ENCODE data around the gene RGS3.
A peak's percentile ranks its signal among the peaks of the same experiment; 100 is the strongest.
"Not testable (repeated sequence)": the region's sequence is repeated elsewhere in the genome, so short reads cannot be mapped to it uniquely, and the experiment has no call there.

Gene RGS3

DNA sequence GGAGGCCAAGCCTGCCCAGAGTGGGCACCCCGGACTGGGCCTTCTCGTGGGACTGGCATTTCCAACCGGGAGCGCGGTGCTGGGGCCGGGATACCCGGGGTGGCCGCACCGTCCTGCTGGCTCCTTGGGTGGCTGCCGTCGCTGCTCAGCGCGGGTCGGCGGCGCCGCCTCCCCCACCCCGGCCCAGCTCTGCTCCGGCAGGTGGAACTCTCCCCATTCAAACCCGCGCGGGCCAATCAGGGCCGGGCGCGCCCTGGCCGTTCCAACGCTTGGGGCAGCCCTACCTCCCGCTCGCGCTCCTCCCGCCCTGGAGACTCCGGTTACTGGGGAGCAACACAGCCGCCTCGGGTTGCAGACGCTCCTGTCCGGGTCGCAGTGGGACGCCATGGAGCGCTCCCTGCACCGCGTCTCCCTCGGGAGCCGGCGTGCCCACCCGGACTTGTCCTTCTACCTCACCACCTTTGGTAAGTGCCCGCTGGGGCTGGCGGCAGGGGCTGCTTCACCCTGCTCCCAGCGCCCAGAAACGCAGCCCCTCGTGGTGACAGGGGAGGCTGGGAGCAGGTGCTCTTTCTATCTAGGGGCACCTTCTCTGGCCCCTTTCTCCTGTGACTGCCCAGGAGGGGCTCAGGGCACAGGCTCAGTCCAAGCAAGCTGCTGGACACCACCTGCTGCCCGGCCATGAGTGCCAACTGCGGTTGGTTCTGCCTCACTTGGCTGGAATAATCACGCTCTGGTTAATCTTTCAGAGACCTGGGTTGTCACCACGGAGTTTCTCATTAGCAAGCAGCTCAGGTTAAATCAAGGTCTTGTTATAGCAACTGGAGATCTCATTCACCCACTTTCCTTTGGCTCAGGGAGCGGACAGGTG is at the start of gene RGS3:
RGS3 (plus strand) TSS at position 310 of the 868 bp plus-strand sequence; CDS start at position 386, 76 bp downstream.
- H3K9me3 Mint-ChIP-seq, result peaks cover 2% of the 10 kb centered on the region
- CTCF ChIA-PET, result interaction anchor here (1.8 kb wide), 1 partner anchor 17 kb away, joined by 5 read pairs; no protein-coding TSS in a partner anchor
- H3K27me3 Mint-ChIP-seq, result peaks cover 5% of the 10 kb centered on the region
- H3K4me3 Mint-ChIP-seq, result no peak within 1 kb of the TSS
- H3K27ac Mint-ChIP-seq, result no peak within 1 kb of the TSS
- no peaks in the 10 kb centered on the region for H3K36me3 Mint-ChIP-seq
- DNase-seq, result no peak
- H3K4me1 Mint-ChIP-seq, result no peaks in the 10 kb centered on the region

DNA sequence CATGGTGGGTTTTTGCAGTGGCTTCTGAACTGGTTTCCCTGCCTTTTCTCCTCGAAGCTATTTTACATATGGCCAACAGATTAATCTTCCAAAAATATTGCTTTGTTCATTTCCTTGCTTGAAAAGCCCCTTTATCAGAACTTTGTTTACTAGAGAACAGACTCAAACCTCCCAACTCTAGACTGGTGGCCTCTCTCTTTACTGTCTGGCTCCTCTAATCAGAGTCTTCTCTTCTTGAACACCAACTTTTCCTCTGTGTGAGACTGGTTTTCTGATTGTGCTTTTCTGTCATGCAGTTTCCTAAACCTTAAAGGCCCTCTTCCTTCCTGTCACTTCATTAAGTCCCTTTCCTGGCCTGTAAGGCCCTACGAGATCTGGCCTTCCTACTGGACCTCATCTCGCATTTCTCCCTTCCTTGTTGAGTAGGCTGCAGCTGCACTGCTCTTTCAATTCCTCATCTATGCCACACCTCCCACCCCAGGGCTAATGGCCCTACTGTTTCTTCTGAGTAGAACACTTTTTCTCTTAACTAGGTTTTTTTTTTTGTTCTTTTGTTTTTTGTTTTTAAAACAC is 47.3 kb upstream of the RGS3 start:
- no peaks in the 10 kb centered on the region for H3K9me3 Mint-ChIP-seq
- no peak overlapping the region for H3K27ac Mint-ChIP-seq
- no peaks in the 10 kb centered on the region for H3K36me3 Mint-ChIP-seq
- DNase-seq, result no peak
- no peak overlapping the region for H3K4me3 Mint-ChIP-seq
- no peaks in the 10 kb centered on the region for H3K27me3 Mint-ChIP-seq
- H3K4me1 Mint-ChIP-seq, result peaks cover 5% of the 10 kb centered on the region
- CTCF ChIA-PET, result interaction anchor here (1.0 kb wide), 1 partner anchor 107 kb away, joined by 3 read pairs; no protein-coding TSS in a partner anchor

DNA sequence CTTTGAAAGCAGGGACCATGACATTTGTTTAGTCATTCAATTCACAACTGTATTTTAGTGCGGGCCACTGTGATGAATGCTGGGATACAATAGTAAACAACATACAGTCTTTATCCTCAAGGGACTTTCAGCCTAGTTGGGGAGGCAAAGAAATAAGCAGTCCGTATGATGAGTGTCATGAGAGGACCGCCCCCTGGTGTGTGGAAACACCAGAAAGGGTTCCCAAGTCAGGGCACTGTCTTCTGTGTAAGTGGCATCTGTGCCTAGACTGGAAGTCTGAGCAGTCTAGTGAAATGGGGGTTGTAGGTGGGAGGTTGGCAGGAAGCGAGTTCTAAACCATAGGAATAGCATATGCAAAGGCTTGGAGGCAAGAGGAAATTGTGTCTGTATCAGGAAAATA is 46.2 kb upstream of the RGS3 start:
- no peaks in the 10 kb centered on the region for H3K36me3 Mint-ChIP-seq
- no peaks in the 10 kb centered on the region for H3K27me3 Mint-ChIP-seq
- no peak overlapping the region for H3K27ac Mint-ChIP-seq
- H3K4me1 Mint-ChIP-seq, result no peaks in the 10 kb centered on the region
- CTCF ChIA-PET, result no interaction called here
- H3K9me3 Mint-ChIP-seq, result no peaks in the 10 kb centered on the region
- no peak for DNase-seq
- no peak overlapping the region for H3K4me3 Mint-ChIP-seq

DNA sequence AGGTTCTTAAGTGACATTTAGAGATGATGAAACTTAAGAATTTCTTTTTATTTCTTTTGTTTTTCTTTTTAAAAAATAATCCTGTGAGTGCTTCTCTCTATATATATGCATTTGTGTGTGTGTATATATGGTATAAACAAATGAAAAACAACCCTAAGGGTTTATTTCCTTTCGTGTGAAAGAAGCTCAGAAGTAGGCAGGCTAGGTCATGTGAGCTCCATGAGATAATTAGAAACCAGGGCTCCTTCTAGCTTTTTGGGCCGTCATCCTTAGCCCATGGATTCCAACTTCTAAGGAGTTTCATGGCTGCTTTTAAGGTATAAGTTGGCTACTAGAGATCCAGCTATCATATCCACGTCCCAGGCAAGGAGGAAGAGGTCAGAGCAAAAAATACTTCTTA is 41.8 kb upstream of the RGS3 start:
- H3K36me3 Mint-ChIP-seq, result no peaks in the 10 kb centered on the region
- H3K27ac Mint-ChIP-seq, result no peak overlapping the region
- H3K9me3 Mint-ChIP-seq, result no peaks in the 10 kb centered on the region
- no peak overlapping the region for H3K4me3 Mint-ChIP-seq
- DNase-seq, result no peak
- CTCF ChIA-PET, result interaction anchor here (1.1 kb wide), 1 partner anchor 237 kb away, joined by 4 read pairs; no protein-coding TSS in a partner anchor
- H3K27me3 Mint-ChIP-seq, result peaks cover 30% of the 10 kb centered on the region
- no peaks in the 10 kb centered on the region for H3K4me1 Mint-ChIP-seq

DNA sequence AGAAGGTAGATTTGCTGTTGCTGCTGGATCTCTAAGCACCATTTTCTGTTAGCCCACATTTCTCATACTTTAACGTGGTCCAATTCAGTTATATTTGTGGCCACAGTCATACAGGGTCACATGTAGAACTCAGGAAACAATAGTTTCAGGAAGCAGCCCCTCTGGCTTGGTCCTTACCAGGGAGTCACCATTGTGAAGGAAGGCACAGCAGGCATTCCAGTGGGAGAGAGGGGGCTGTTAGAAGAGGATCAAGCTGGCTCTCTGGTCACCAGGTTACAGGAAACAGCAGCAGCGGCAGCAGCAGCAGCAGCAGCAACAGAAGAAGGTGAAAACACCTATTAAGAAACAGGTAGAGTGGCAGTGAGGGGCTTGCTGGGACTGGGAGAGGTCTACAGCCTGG is 38.5 kb upstream of the RGS3 start:
- H3K36me3 Mint-ChIP-seq, result no peaks in the 10 kb centered on the region
- no peaks in the 10 kb centered on the region for H3K9me3 Mint-ChIP-seq
- H3K27me3 Mint-ChIP-seq, result peaks cover 30% of the 10 kb centered on the region
- H3K27ac Mint-ChIP-seq, result no peak overlapping the region
- no peak overlapping the region for H3K4me3 Mint-ChIP-seq
- no peak for DNase-seq
- no peaks in the 10 kb centered on the region for H3K4me1 Mint-ChIP-seq
- CTCF ChIA-PET, result no interaction called here

DNA sequence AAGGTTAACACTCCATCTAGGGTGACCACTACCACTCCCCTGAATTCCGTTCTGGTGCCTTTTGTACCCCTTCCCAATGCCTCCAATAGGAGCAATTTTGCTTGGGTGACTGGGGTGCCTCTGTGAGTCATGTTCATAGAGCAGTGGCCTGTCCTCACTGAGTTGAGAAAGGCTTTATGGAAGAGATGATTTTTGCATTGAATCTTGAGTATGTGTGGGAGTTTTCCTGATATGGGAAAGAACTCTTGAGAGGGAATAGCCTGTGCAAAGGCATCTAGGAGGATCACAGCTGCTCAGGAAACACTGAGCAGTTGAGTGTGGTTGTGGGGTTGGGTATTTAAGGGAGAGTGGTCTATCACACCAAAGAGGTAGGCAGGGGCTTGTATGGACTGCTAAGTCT is 36.8 kb upstream of the RGS3 start:
- H3K27ac Mint-ChIP-seq, result no peak overlapping the region
- peaks cover 34% of the 10 kb centered on the region for H3K27me3 Mint-ChIP-seq
- H3K4me1 Mint-ChIP-seq, result no peaks in the 10 kb centered on the region
- no peak for DNase-seq
- CTCF ChIA-PET, result interaction anchor here (1.1 to 2.2 kb wide), 2 partner anchors 229 to 231 kb away, joined by 3 to 7 read pairs; no protein-coding TSS in a partner anchor
- no peak overlapping the region for H3K4me3 Mint-ChIP-seq
- H3K36me3 Mint-ChIP-seq, result no peaks in the 10 kb centered on the region
- no peaks in the 10 kb centered on the region for H3K9me3 Mint-ChIP-seq

DNA sequence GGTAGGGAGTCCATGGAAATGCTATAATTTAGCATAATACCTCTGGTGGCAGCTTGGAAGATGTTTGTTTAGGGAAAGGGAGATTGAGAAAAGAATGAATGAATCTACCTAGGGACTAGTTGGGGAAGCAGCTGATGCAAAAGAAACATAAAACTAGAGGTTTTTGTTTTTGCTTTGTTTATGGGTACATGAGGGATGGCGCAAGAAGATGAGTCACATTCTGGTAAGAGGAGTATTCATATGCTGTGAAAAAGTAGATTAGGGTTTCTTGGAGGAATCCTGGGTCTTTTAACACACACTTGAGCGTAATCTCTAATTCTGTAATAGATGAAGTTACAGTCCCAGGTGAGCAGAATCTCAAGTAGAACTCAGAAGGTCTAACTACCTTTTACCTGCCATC is 35.9 kb upstream of the RGS3 start:
- no peak for DNase-seq
- Mint-ChIP-seq H3K4me1 (no peaks in the 10 kb centered on the region), H3K27me3 (peaks cover 34% of the 10 kb centered on the region), H3K27ac (no peak overlapping the region), H3K36me3 (no peaks in the 10 kb centered on the region), H3K4me3 (no peak overlapping the region), H3K9me3 (no peaks in the 10 kb centered on the region)
- CTCF ChIA-PET, result interaction anchor here (1.0 to 2.2 kb wide), 2 partner anchors 162 to 228 kb away, joined by 3 to 7 read pairs; no protein-coding TSS in a partner anchor

DNA sequence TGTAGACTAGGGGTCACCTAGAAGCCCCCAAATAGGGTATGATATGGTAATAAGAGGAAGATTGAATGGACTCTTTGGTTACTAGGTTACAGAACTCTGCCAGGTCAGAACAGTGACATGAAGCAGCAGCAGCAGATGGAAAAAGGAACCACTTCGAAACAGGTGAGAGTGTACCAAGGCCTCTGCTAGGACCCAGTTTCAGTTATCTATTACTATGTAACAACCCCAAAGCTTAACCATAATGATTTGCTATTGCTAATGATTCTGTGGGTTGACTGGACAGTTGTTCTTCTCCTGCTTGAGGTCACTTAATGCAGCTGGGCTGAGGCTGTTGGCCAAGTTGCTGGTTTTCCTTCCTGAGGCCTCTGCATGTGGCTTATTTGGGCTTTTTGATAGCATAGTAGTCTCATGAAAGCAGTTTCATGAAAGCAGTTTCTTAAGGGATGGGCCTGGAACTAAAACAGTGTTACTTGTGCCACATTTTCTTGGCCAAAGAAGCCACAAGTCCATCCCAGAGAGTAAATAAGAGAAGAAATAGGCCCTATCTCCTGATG is 35.4 kb upstream of the RGS3 start:
- Mint-ChIP-seq H3K4me1 (no peaks in the 10 kb centered on the region), H3K27ac (no peak overlapping the region), H3K4me3 (no peak overlapping the region), H3K36me3 (no peaks in the 10 kb centered on the region), H3K9me3 (no peaks in the 10 kb centered on the region), H3K27me3 (peaks cover 30% of the 10 kb centered on the region)
- DNase-seq, result no peak
- CTCF ChIA-PET, result interaction anchor here (1.0 to 2.2 kb wide), 2 partner anchors 161 to 228 kb away, joined by 3 to 7 read pairs; no protein-coding TSS in a partner anchor

DNA sequence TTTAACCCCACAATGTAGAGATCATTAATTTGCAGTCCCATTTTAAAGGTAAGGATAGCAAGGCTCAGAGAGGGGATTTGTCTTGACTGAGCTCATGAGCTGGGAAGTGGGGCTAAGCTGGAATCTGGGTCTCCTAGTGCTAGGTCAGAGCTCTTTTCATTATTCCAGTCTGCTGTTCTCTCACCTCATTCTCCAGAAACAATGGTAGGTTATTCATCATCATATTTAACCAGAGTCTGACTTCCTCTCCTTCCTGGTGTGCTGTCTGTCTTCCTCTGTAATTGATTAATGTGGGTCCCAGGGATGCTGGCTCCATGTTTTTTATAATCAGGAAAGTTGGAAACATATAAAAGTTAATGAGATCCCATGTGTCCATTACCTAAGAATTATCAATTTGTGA is 32.3 kb upstream of the RGS3 start:
- peaks cover 14% of the 10 kb centered on the region for H3K27me3 Mint-ChIP-seq
- H3K4me1 Mint-ChIP-seq, result no peaks in the 10 kb centered on the region
- H3K4me3 Mint-ChIP-seq, result no peak overlapping the region
- CTCF ChIA-PET, result no interaction called here
- H3K9me3 Mint-ChIP-seq, result no peaks in the 10 kb centered on the region
- no peak overlapping the region for H3K27ac Mint-ChIP-seq
- no peaks in the 10 kb centered on the region for H3K36me3 Mint-ChIP-seq
- DNase-seq, result no peak

DNA sequence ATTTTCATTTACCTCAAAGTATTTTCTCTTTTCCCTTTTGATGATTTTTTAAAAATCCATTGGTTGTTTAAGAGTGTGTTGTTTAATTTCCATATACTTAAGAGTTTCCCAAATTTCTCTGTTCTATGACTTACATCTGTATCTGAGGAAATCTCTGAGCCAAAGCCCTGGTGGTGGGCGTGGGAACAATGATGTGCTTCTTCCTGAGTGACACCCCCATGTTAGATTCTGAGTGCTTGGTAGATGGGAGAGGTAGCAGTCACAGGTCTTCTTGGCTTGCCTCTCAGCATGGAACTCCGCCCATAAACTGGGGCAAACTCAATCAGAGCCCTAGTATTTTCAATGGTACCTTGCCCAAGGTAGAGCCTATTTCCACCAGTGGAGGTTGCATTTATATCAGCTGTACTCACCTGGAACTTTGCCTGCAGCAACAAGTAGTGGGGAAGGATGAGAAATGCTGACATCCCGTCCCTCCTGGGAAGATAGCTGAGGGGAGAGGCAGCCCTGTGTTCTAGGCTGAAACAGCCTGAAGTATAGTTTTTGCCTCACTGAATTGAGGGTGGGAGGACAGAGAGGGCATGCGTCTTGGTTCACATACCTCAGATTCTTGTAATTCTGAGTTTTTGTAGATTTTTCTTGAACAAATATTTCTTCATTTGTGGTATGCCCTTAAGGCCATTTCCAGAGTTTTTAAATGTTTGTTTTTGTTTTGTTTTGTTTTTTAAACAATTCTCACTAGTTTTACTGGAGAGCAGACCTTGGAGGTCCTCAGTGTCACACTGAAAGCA is 26.6 kb upstream of the RGS3 start:
- DNase-seq, result no peak
- H3K4me1 Mint-ChIP-seq, result no peaks in the 10 kb centered on the region
- H3K27me3 Mint-ChIP-seq, result peaks cover 15% of the 10 kb centered on the region
- CTCF ChIA-PET, result interaction anchor here (0.7 kb wide), 1 partner anchor 22 kb away, joined by 3 read pairs; no protein-coding TSS in a partner anchor
- peaks cover 3% of the 10 kb centered on the region for H3K9me3 Mint-ChIP-seq
- no peak overlapping the region for H3K4me3 Mint-ChIP-seq
- H3K36me3 Mint-ChIP-seq, result no peaks in the 10 kb centered on the region
- no peak overlapping the region for H3K27ac Mint-ChIP-seq

DNA sequence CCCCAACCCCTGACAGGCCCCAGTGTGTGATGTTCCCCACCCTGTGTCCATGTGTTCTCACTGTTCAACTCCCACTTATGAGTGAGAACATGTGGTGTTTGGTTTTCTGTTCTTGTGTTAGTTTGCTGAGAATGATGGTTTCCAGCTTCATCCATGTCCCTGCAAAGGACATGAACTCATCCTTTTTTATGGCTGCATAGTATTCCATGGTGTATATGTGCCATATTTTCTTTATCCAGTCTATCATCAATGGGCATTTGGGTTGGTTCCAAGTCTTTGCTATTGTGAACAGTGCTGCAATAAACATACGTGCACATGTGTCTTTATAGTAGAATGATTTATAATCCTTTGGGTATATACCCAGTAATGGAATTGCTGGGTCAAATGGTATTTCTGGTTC is 25.8 kb upstream of the RGS3 start:
- CTCF ChIA-PET, H3K4me3 Mint-ChIP-seq, H3K36me3 Mint-ChIP-seq, H3K4me1 Mint-ChIP-seq, H3K9me3 Mint-ChIP-seq, DNase-seq, H3K27ac Mint-ChIP-seq: not testable (repeated sequence)
- H3K27me3 Mint-ChIP-seq, result peaks cover 15% of the 10 kb centered on the region

DNA sequence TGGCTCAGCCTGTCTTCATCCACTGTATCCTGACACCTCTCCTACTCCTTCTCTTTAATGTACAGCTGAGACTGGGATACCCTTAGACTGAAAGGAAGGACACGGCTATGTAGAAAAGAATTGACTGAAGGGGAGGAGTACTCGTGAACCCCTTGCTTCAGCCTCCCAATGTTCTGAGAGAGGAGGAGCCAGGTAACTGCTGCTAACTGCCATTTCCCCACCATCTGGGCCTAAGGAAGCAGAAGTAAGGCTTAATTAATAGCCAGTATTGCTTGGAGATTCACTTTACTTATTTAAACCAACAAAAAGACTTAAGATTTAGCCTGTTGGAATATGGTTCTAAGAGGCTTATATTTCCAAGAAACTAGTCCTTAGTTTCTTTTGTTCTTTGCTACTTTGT is 18.8 kb upstream of the RGS3 start:
- CTCF ChIA-PET, result interaction anchor here (4.9 to 9.9 kb wide), 3 partner anchors 138 to 211 kb away, joined by 39 to 162 read pairs (median 153); no protein-coding TSS in a partner anchor
- Mint-ChIP-seq H3K27ac (no peak overlapping the region), H3K36me3 (no peaks in the 10 kb centered on the region), H3K9me3 (no peaks in the 10 kb centered on the region), H3K4me1 (peaks cover 3% of the 10 kb centered on the region), H3K27me3 (no peaks in the 10 kb centered on the region), H3K4me3 (no peak overlapping the region)
- no peak for DNase-seq

DNA sequence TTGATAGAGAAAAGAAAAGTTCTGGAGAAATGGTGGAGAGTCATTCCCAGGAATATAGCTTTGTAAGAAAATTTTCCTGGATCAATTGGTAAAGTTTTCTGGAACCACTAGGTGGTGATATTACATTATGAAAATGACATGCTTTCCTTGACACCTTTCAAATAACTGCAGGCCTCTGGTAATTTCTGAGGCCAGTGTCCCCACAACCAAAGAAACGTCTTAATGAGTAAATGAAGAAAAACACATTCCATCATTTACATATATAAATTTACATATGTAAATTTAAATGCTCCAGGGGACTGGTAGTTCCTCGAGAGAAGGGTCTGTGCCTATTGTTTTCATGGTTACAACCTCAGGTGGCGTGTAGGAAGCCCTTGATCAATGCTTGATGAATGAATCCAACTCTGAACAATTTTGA is 17.2 kb upstream of the RGS3 start:
- Mint-ChIP-seq H3K36me3 (no peaks in the 10 kb centered on the region), H3K27me3 (no peaks in the 10 kb centered on the region), H3K27ac (no peak overlapping the region), H3K9me3 (no peaks in the 10 kb centered on the region), H3K4me1 (peaks cover 3% of the 10 kb centered on the region), H3K4me3 (no peak overlapping the region)
- CTCF ChIA-PET, result interaction anchor here (1.1 to 9.9 kb wide), 15 partner anchors 8 to 215 kb away, joined by 3 to 162 read pairs (median 5); partner anchors contain the start of gene RGS3
- peak; percentile 27 for DNase-seq

DNA sequence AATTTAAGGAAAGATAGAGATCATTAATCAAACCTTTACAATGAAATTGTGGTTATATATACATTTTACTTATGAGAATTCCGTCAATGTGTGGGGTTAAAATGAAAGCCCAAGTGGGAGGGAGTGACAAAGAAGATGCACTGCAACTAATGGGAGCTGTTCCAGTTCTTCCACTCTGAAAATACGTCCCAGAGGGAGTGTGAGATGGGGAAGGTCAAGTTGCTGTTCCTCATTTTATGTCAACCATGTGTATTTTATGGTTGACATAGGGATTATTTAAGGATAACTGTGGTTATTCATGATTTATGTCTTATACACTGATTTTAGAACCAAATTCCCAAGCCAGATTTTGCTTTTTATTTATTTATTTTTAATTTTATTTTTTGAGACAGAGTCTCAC is 14.2 kb upstream of the RGS3 start:
- no peaks in the 10 kb centered on the region for H3K9me3 Mint-ChIP-seq
- H3K27me3 Mint-ChIP-seq, result no peaks in the 10 kb centered on the region
- no peaks in the 10 kb centered on the region for H3K36me3 Mint-ChIP-seq
- peaks cover 3% of the 10 kb centered on the region for H3K4me1 Mint-ChIP-seq
- no peak for DNase-seq
- CTCF ChIA-PET, result interaction anchor here (1.3 to 9.9 kb wide), 5 partner anchors 24 to 207 kb away, joined by 3 to 162 read pairs (median 39); no protein-coding TSS in a partner anchor
- no peak overlapping the region for H3K27ac Mint-ChIP-seq
- H3K4me3 Mint-ChIP-seq, result no peak overlapping the region

Measured in activated naive CD4-positive, alpha-beta T cell treated with anti-CD3 and anti-CD28 coated beads, Interleukin-2, amount 10 ng/mL, durations not matched to agents 7 days and 5 days (primary cell).